Fibroblast of lung (primary cell): ENCODE data around the gene POLG.

Source experiments
- CTCF ChIP-seq, 2 donors: IDR thresholded peaks in 1 of 2; conservative IDR thresholded peaks in 1 of 2; 1 replicate in 1 of 2; 2 replicates in 1 of 2; pipeline ENCODE4 v1.5.1; 2011 to 2012; ENCODE audit warnings: low read length in 2 of 2, control low read depth in 1 of 2, inconsistent platforms in 1 of 2, low read depth in 1 of 2, mild to moderate bottlenecking in 1 of 2
- EZH2 ChIP-seq: IDR thresholded peaks from 2 replicates; pipeline ENCODE4 v1.5.1; 2012; ENCODE audit warnings: low read length, control low read depth, mild to moderate bottlenecking; ENCODE audit errors: missing control alignments

GRCh38 chr15:89378296-89379151 is 43.9 kb upstream of the POLG start:
- TF ChIP-seq CTCF (conservative IDR thresholded peaks at IDR 0.05 in 1 of 2, IDR thresholded peaks at IDR 0.05 in 1 of 2; ENCODE audit: low read depth in 1 of 2, low read length in 2 of 2) (no peak), EZH2 (peak; percentile 92)
